HL-60 (cell line): Measurements from ENCODE around the gene CALB2.

Experiments used
- DNase-seq, 2 experiments: peaks; one replicate each; pipeline ENCODE4 v3.0.0-alpha.2; 2010 to 2020; ENCODE audit warnings: low read depth in 1 of 2, low spot score in 1 of 2
- H3K27ac ChIP-seq: fragments of 250-450 bp; sonication (Bioruptor Pico); replicated peaks from 2 replicates; pipeline ENCODE4 v1.5.1; 2020; ENCODE audit warnings: mild to moderate bottlenecking, moderate library complexity
- H3K27me3 ChIP-seq: fragments of 250-450 bp; sonication (Bioruptor Pico); 2 replicates; pipeline ENCODE4 v1.5.1; 2021; ENCODE audit warnings: mild to moderate bottlenecking, moderate library complexity; ENCODE audit not compliant: insufficient read depth, poor library complexity, severe bottlenecking
- H3K4me3 ChIP-seq: replicated peaks from 2 replicates; pipeline ENCODE4 v1.5.1; 2011; ENCODE audit warnings: mild to moderate bottlenecking, control low read depth, low read length; ENCODE audit not compliant: insufficient read depth
- GABPA ChIP-seq: IDR thresholded peaks from 2 replicates; pipeline ENCODE4 v1.6.1; 2012; ENCODE audit warnings: low read depth
- POLR2AphosphoS5 ChIP-seq: IDR thresholded peaks from 2 replicates; pipeline ENCODE4 v1.6.1; 2012; ENCODE audit warnings: low read depth
- SPI1 ChIP-seq: IDR thresholded peaks from 2 replicates; pipeline ENCODE4 v1.6.1; 2012; ENCODE audit warnings: low read depth, mild to moderate bottlenecking, borderline replicate concordance
- TF ChIP-seq, protein P1 (sequence below): IDR thresholded peaks from 2 replicates; pipeline ENCODE4 v1.6.1; 2012; ENCODE audit warnings: low read depth; ENCODE audit not compliant: insufficient replicate concordance
- TF ChIP-seq, protein P2 (sequence below): IDR thresholded peaks from one replicate; pipeline ENCODE4 v1.5.1; 2011; ENCODE audit warnings: low read length, control low read depth, inconsistent platforms; ENCODE audit not compliant: insufficient read depth

The CALB2 gene

DNA sequence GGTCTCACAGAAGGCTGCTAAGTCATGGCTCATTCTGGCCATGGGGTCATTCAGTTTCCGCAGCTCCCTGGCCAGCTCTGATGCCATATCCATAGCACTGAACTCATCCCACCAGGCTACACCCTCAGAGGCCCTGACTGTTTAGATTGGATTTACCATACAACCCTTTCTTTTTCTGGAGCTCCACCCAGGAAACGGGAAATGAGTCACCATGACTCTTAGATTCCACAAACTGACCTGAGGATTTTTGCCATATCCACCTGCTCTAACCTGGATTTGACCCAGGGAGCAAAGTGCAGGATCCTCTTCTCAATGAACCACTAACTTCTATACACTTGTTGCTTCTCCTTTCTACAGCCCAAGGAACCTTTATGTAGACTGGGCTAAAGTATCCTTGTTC lies 20.3 kb upstream of the CALB2 start:
- TF ChIP-seq, protein P1, sequence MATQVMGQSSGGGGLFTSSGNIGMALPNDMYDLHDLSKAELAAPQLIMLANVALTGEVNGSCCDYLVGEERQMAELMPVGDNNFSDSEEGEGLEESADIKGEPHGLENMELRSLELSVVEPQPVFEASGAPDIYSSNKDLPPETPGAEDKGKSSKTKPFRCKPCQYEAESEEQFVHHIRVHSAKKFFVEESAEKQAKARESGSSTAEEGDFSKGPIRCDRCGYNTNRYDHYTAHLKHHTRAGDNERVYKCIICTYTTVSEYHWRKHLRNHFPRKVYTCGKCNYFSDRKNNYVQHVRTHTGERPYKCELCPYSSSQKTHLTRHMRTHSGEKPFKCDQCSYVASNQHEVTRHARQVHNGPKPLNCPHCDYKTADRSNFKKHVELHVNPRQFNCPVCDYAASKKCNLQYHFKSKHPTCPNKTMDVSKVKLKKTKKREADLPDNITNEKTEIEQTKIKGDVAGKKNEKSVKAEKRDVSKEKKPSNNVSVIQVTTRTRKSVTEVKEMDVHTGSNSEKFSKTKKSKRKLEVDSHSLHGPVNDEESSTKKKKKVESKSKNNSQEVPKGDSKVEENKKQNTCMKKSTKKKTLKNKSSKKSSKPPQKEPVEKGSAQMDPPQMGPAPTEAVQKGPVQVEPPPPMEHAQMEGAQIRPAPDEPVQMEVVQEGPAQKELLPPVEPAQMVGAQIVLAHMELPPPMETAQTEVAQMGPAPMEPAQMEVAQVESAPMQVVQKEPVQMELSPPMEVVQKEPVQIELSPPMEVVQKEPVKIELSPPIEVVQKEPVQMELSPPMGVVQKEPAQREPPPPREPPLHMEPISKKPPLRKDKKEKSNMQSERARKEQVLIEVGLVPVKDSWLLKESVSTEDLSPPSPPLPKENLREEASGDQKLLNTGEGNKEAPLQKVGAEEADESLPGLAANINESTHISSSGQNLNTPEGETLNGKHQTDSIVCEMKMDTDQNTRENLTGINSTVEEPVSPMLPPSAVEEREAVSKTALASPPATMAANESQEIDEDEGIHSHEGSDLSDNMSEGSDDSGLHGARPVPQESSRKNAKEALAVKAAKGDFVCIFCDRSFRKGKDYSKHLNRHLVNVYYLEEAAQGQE = no peak
- TF ChIP-seq, protein P2, sequence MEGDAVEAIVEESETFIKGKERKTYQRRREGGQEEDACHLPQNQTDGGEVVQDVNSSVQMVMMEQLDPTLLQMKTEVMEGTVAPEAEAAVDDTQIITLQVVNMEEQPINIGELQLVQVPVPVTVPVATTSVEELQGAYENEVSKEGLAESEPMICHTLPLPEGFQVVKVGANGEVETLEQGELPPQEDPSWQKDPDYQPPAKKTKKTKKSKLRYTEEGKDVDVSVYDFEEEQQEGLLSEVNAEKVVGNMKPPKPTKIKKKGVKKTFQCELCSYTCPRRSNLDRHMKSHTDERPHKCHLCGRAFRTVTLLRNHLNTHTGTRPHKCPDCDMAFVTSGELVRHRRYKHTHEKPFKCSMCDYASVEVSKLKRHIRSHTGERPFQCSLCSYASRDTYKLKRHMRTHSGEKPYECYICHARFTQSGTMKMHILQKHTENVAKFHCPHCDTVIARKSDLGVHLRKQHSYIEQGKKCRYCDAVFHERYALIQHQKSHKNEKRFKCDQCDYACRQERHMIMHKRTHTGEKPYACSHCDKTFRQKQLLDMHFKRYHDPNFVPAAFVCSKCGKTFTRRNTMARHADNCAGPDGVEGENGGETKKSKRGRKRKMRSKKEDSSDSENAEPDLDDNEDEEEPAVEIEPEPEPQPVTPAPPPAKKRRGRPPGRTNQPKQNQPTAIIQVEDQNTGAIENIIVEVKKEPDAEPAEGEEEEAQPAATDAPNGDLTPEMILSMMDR = no peak
- no peak for TF ChIP-seq GABPA
- no peak for TF ChIP-seq POLR2AphosphoS5
- no peak for TF ChIP-seq SPI1
- no peak overlapping the region for H3K27ac ChIP-seq
- H3K4me3 ChIP-seq = no peak overlapping the region
- peaks cover 5% of the 10 kb centered on the region for H3K27me3 ChIP-seq
- DNase-seq = no peak

DNA sequence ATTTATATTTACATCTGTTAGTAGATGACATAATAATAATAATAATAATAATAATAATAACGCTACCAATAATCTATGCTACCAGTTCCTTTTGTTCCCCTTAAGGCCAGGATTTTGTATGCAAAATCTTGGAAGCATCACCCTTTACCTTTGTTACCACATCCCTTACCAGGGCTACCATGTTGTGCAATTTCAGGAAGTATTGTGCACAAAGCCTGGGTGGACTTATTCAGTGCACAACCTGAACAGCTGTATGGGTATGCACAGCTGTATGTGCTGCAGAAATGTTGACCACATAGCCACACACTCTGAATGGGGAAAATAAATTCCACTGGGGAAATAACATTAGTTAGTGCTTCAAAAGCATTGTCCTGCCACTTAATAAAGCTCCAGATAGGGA lies 19.9 kb upstream of the CALB2 start:
- TF ChIP-seq GABPA (no peak), SPI1 (no peak), POLR2AphosphoS5 (no peak)
- TF ChIP-seq, protein P1 = no peak
- TF ChIP-seq, protein P2 = no peak
- no peak overlapping the region for H3K27ac ChIP-seq
- no peak for DNase-seq
- peaks cover 5% of the 10 kb centered on the region for H3K27me3 ChIP-seq
- H3K4me3 ChIP-seq = no peak overlapping the region

DNA sequence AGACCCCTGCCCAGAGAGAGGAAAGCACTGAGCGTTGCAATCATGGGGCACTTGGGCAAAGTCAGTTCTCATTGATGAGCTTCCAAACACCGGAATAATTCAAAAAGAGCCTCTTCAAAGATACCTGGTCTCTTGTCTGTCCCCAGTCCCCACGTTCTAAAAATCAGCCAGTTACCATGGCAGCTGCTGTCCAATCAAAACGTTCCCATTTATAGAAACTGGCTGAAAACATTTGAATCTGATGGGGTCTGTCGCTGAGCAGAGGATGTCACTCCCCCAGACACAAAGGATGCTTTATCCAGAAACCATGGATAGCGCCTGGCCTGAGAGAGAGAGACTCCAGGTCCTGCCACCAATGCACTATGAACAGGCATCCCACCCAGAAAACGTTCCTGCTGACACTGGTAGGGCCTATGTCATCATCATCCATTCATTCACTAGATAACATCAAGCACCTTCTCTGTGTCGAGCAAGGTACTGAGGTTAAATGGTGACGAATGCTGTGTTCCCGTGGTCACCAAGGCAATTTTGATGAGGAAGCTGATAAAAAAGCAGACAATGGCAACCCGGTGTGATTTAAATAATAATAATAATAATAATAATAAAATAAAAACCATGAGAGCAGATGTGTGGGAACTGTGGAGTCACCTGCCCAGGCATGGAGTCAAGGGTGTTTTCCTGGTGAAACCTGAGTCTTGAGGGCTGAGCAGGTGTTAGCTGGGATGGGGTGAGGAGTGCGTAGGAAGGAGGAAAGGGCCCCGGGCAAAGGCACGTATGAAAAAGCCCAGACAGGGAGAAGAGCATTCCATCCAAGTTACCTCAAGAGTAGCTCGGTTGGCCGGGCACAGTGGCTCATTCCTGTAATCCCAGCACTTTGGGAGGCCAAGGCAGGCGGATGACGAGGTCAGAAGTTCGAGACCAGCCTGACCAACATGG lies 19.0 kb upstream of the CALB2 start:
- peaks cover 5% of the 10 kb centered on the region for H3K27me3 ChIP-seq
- no peak overlapping the region for H3K27ac ChIP-seq
- no peak overlapping the region for H3K4me3 ChIP-seq
- DNase-seq = no peak
- no peak for TF ChIP-seq POLR2AphosphoS5
- TF ChIP-seq GABPA = no peak
- TF ChIP-seq SPI1 = no peak
- TF ChIP-seq, protein P2 = no peak
- TF ChIP-seq, protein P1 = no peak
